Large intestine (tissue), 3 donors: Measurements from ENCODE around the gene GLG1. TPM values are rescaled to one million over a fixed set of nuclear protein-coding genes. Genes with fewer than 3 reads are reported as not detected.
"Not testable (repeated sequence)": the region's sequence is repeated elsewhere in the genome, so short reads cannot be mapped to it uniquely, and the experiment has no call there.

Experiments
- DNase-seq, 2 donors: peaks; one replicate each; pipeline versions ENCODE4 v3.0.0 to v3.0.0-alpha.2; 2013
- H3K27ac ChIP-seq: one replicate; pipeline ENCODE4 v1.5.1; 2013; ENCODE audit warnings: low read length
- H3K27me3 ChIP-seq: 2 replicates; pipeline ENCODE4 v1.6.1; 2013; ENCODE audit warnings: low read length; ENCODE audit not compliant: control insufficient read depth, insufficient read depth
- H3K36me3 ChIP-seq: 2 replicates; pipeline ENCODE4 v1.6.1; 2013; ENCODE audit warnings: low read length; ENCODE audit not compliant: control insufficient read depth, insufficient read depth
- H3K4me1 ChIP-seq: one replicate; pipeline ENCODE4 v1.6.1; 2013; ENCODE audit warnings: low read length; ENCODE audit not compliant: control insufficient read depth, insufficient read depth
- H3K4me3 ChIP-seq: one replicate; pipeline ENCODE4 v1.5.1; 2013; ENCODE audit warnings: low read length
- H3K9me3 ChIP-seq: one replicate; pipeline ENCODE4 v1.6.1; 2013; ENCODE audit warnings: mild to moderate bottlenecking, low read depth, low read length, moderate library complexity; ENCODE audit not compliant: control insufficient read depth
- WGBS: methylation state at CpG from one replicate; pipeline ENCODE4 v1.1.5; 2013; ENCODE audit warnings: low lambda C conversion rate; ENCODE audit not compliant: insufficient coverage; 5-methylcytosine and 5-hydroxymethylcytosine counted together
- polyA plus RNA-seq: library from polyadenylated mRNA; unstranded; fragments of 120-200 nt; gene quantifications from one replicate; pipeline ENCODE4 v1.2.1, GENCODE V29; 2013

The GLG1 gene
- polyA plus RNA-seq, 1 donor = 87.7 TPM

DNA sequence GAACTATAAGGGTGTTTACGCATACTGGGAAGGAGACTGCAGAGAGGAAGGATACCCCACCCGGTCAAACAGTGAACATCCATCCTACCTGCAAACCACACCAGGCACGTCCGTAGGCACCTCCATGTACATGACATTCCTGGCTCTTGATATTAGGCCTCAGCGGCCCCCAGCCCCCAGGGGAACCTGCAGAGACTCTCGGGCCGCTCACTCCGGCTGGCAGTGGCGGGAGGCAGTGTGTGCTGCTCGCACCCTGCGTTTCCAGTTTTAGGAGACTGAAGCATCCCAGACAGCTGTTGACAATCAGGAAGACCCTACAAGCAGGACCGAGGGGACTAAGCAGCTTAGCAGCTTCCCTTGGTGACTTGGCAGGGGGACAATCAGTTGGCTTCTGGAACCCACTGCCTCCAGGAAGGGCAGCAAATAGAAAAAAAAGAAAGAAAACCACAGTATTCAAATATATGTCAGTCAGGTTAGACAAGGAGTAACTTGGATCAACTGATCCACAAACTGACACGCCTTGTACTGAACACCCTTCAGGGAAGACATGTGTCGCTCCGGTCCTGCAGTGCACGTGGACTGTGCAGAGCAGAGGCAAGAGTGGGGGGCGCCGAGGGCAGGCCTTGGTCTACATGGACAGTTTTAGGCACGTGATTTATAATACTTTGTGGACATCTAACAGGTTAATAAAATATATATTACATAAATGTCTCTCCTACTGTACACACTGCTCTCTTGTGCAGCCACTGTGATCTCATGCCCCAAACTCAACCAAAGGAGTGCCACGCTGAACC is 155.8 kb downstream of the GLG1 start:
- peaks cover 57% of the 10 kb centered on the region for H3K36me3 ChIP-seq
- WGBS = no CpG with 5 or more reads among the region's 20 CpGs

DNA sequence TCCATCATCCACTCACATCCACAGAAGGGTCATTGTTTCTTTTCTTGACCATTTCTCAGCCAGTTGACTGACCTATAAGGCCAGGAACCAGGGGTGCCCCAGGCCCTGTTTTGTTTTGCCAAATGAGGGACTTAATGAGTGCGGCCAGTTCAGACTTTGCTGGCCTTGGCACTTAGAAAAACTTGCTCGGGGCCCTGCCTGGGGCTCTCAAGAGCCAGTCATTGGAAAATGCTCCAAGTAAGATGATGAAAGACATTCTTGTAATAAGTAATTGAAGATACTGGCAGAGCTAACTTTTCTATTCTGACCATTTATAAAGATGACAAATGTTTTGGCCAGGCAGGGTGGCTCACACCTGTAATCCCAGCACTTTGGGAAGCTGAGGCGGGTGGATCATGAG is 156.7 kb downstream of the GLG1 start:
- Histone ChIP-seq H3K4me3 (no peak overlapping the region), H3K4me1 (peaks cover 19% of the 10 kb centered on the region), H3K9me3 (no peaks in the 10 kb centered on the region), H3K27ac (peak overlapping the region; percentile 85), H3K36me3 (peaks cover 50% of the 10 kb centered on the region), H3K27me3 (no peaks in the 10 kb centered on the region)
- no CpG with 5 or more reads among the region's 3 CpGs for WGBS
- no peak for DNase-seq

More for the DNA sequence above, 155.8 kb downstream of the GLG1 start:
- H3K27me3 ChIP-seq = no peaks in the 10 kb centered on the region
- H3K9me3 ChIP-seq = no peaks in the 10 kb centered on the region
- no peak overlapping the region for H3K4me3 ChIP-seq
- no peak overlapping the region for H3K27ac ChIP-seq
- peaks cover 24% of the 10 kb centered on the region for H3K4me1 ChIP-seq
- DNase-seq = no peak

DNA sequence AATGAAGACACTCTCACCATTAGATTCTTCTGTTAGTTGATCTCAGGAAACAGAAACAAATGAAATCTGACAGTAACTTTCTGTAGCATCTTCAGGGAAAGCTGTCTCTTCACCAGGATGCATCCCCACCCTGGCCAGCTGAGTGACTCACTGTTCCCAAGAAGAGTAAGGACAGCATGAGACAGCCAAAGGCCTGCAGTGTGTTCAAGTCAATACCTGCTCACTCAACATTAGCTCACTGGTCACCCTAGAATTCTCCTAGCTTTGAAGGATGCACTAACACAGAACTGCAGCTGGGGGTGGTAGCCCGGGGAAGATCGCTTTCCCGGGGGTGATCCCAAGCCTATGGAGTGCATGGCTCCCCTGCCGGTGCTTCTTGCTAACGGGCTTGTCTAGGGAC is 157.4 kb downstream of the GLG1 start:
- no peaks in the 10 kb centered on the region for H3K9me3 ChIP-seq
- H3K4me3 ChIP-seq = no peak overlapping the region
- no peaks in the 10 kb centered on the region for H3K27me3 ChIP-seq
- no CpG with 5 or more reads among the region's 5 CpGs for WGBS
- peaks cover 19% of the 10 kb centered on the region for H3K4me1 ChIP-seq
- no peak for DNase-seq
- H3K36me3 ChIP-seq = peaks cover 46% of the 10 kb centered on the region
- H3K27ac ChIP-seq = peak overlapping the region; percentile 85

DNA sequence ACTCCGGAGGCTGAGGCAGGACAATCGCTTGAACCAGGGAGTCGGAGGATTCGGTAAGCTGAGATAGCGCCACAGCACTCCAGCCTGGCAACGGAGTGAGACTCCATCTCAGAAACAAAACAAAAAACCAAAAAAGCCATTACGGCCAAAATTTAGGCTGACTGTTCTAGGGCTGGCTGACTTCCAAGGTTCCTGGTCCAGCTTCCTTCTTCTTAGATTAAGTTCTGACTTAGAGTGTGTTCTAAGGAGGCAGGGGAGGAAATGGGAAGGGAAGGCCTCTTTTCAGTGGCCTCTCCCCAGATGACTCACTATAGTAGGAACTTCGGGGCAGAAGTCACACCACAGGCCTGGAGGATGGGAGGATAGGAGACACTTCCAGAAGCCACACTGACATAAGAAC is 157.9 kb downstream of the GLG1 start:
- H3K27me3 ChIP-seq = no peaks in the 10 kb centered on the region
- H3K4me1 ChIP-seq = peaks cover 19% of the 10 kb centered on the region
- H3K4me3 ChIP-seq = no peak overlapping the region
- no CpG with 5 or more reads among the region's 8 CpGs for WGBS
- DNase-seq = peak; percentile 67 to 69
- peak overlapping the region; percentile 85 for H3K27ac ChIP-seq
- no peaks in the 10 kb centered on the region for H3K9me3 ChIP-seq
- peaks cover 46% of the 10 kb centered on the region for H3K36me3 ChIP-seq

DNA sequence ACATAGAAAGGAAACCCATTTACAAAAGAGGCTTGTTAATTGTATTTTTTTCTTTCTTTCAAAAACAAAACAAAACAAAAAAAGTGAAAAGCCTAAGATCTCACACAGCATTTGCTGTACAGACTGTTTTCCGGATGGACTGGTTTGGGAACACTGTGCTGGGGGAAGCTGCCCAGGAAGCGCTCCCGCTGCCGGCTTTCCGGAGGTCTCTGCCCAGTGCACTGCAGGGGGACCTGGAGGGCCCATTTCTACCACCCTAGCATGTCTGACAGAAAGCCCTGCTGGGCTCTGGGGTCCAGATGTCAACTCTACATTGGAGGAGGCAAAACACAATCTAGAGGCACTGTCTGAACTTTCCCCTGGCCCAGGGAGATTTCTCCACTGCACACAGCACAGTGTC is 159.3 kb downstream of the GLG1 start:
- DNase-seq = no peak
- H3K27ac ChIP-seq = peak overlapping the region; percentile 85
- WGBS = no CpG with 5 or more reads among the region's 5 CpGs
- H3K4me1 ChIP-seq = peaks cover 19% of the 10 kb centered on the region
- H3K4me3 ChIP-seq = no peak overlapping the region
- no peaks in the 10 kb centered on the region for H3K27me3 ChIP-seq
- peaks cover 37% of the 10 kb centered on the region for H3K36me3 ChIP-seq
- no peaks in the 10 kb centered on the region for H3K9me3 ChIP-seq

DNA sequence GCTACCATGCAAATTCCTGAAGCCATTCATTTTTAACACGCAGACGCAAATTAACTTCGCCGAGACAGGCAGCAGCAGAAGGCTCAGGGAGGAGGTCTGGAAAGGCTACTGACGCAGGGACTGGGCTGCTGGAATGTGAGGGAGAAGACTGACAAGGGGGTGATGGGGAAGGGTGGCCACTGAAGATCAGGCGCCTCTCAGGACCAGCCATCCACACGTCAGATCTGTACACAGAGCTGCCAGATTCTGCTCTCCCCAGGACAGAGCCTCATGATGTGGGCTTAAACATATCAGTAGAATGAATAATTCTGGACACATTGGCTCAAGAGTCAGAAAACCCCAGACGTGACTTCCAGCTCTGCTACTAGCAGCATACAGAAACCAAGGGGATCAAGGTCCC is 160.0 kb downstream of the GLG1 start:
- Histone ChIP-seq H3K36me3 (peaks cover 33% of the 10 kb centered on the region), H3K27ac (no peak overlapping the region), H3K9me3 (no peaks in the 10 kb centered on the region), H3K4me3 (no peak overlapping the region), H3K4me1 (peaks cover 19% of the 10 kb centered on the region), H3K27me3 (no peaks in the 10 kb centered on the region)
- no CpG with 5 or more reads among the region's 8 CpGs for WGBS
- DNase-seq = no peak

DNA sequence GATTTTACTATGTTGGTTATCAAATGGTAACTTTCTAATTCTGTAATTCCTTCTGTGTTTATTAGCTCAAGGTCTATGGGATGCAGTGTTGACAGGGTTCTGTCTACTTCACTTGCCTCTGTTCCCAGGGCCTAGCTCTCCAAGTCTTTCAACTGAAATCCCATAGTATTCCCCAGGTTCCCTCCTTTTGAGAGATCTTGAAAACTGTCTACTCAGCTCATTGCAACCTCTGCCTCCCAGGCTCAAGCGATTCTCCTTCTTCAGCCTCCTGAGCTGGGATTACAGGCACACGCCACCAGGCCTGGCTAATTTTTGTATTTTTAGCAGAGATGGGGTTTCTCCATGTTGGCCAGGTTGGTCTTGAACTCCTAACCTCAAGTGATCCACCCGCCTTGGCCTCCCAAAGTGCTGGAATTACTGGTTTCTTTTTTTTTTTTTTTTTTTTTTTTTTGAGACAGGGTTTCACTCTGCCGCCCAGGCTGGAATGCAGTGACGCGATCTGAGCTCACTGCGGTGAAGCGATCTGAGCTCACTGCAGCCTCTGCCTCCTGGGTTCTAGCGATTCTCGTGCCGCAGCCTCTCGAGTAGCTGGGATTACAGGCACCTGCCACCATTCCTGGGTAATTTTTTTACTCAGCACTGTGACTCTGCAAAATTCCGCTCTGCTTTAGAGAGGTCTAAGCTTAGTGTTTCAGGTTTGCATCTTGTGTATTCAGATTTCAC is 163.1 kb downstream of the GLG1 start:
- not testable (repeated sequence) for H3K27me3 ChIP-seq, H3K4me1 ChIP-seq, DNase-seq, H3K4me3 ChIP-seq, H3K27ac ChIP-seq, H3K9me3 ChIP-seq
- peaks cover 16% of the 10 kb centered on the region for H3K36me3 ChIP-seq
- no CpG with 5 or more reads among the region's 13 CpGs for WGBS

DNA sequence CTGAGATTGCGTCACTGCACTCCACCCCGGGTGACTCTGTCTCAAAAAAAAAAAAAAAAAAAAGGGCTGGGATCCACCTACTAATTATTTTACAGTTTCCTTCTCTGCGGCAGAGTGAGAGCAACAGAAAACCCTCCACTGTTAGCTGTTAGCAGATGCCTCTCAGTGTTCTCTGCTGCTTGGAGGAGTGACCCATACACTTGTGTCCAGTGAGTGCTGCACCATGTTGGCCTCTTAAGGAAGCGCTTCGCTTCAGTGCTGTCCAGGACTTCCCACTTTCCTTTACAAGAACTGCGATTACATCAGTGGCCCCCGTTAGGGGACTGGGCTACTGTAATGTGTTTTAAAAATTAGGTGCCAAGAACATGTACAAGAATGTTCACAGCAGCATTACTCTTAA is 167.2 kb downstream of the GLG1 start:
- H3K27me3 ChIP-seq = no peaks in the 10 kb centered on the region
- H3K9me3 ChIP-seq = no peaks in the 10 kb centered on the region
- no peak overlapping the region for H3K4me3 ChIP-seq
- peaks cover 9% of the 10 kb centered on the region for H3K36me3 ChIP-seq
- DNase-seq = no peak
- H3K27ac ChIP-seq = no peak overlapping the region
- no CpG with 5 or more reads among the region's 7 CpGs for WGBS
- no peaks in the 10 kb centered on the region for H3K4me1 ChIP-seq

DNA sequence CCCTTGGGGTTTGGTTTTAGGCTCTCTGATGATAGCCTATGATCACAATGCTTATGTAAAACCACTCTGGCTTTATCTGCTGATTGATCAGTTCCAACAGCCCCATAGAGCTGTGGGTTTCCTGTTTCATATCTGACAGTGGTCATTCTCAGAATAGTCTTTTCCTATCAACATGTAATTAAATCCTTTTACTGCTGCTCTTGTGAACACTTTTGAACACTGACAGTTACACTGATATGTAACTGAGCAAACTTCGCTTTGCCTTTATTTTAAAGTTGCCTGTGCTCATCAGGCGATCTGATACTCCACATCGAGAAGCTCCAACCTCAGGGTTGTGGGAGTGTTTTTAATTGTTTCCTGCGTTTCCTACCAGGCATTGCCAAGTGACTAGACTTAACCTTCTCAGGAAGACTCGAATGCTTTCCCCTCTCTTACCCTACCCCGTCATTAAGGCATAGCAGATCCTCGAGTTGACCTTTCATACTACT is 168.4 kb downstream of the GLG1 start:
- no peaks in the 10 kb centered on the region for H3K27me3 ChIP-seq
- no peak for DNase-seq
- no peaks in the 10 kb centered on the region for H3K4me1 ChIP-seq
- H3K9me3 ChIP-seq = no peaks in the 10 kb centered on the region
- no CpG with 5 or more reads among the region's 7 CpGs for WGBS
- no peak overlapping the region for H3K27ac ChIP-seq
- H3K4me3 ChIP-seq = no peak overlapping the region
- H3K36me3 ChIP-seq = peaks cover 9% of the 10 kb centered on the region

DNA sequence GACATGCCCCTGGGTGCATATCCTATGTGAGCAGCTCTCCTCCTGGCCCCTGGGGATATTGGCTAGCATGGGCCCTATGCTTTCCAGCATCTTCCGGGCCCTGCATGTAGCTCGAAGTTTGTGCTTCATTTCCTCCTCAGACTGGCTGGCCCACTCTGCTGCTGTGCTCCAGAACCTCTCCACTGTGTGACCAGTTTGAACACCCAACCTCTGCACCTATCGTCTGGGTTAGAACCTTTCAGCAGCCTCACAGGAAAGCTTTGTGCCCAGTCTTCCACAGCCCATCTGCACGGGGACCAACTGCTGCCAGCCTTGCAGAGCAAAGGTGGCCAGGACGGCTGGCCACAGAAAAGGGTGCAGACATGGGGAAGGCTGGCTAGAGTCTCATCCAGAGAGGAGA is 175.4 kb downstream of the GLG1 start:
- Histone ChIP-seq H3K27ac (no peak overlapping the region), H3K9me3 (no peaks in the 10 kb centered on the region)
- WGBS = no CpG with 5 or more reads among the region's 5 CpGs

More for the DNA sequence above, 175.4 kb downstream of the GLG1 start:
- no peak for DNase-seq
- no peaks in the 10 kb centered on the region for H3K4me1 ChIP-seq
- no peaks in the 10 kb centered on the region for H3K27me3 ChIP-seq
- H3K36me3 ChIP-seq = no peaks in the 10 kb centered on the region
- no peak overlapping the region for H3K4me3 ChIP-seq
